Medulla oblongata (tissue), 1 donor: Measurements from ENCODE around the gene GNG2.

Experiments
- DNase-seq: peaks from one replicate; pipeline ENCODE4 v3.0.0-alpha.2; 2015; ENCODE audit errors: extremely low spot score

GNG2 gene

DNA sequence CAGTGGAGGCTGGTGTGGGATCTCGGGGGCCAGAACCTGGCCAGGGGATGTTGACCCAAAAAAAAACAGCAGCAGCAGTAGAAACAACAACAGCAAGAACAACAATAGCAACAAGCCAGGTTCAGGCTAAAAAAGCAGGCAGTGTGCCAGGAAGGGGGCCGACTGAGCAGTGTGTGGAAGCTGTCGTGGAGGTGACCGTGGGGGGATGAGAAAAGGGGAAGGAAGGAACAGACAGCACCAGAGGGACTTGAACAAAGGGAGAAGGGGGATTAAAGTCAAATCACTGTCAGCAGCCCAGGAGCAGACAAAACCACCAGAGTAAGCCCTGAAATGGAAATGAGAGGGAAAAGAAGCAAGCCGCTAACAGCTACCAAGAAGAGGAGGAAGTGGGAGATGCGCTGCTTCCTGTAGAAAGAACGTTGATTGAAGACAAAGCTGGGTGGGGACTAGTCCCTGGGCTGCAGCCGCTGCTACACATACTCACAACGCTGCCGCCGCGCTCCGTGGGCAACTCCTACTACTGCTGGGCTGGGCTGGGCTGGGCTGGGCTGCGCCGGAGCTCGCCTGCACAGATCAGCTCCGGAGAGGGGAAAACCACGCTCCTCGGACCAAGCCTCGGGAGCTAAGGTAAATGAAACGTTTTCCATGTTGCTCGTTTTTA, at the start of gene GNG2:
Gene GNG2 (plus strand): TSS at position 449 of the 661 bp plus-strand sequence. CDS start 90,067 bp downstream, outside the sequence.
- peak; percentile 79 for DNase-seq

DNA sequence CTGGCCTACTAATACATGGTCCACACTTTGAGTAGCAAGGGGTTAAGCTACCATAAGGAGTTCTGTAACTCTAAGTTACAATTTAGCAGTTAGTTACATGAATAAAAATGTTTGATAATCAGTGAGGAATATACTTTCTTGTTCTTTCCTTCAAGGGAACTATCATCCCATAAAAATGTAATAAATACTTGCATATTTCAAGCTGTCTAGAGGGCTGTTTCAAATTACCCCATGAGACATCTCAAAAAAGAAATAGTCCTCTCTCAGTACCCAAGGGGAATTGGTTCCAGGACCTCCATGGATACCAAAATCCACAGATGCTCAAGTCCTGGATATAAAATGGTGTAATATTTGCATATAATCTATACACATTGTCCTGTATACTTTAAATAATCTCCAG, 48.7 kb upstream of the GNG2 start:
- DNase-seq = no peak

DNA sequence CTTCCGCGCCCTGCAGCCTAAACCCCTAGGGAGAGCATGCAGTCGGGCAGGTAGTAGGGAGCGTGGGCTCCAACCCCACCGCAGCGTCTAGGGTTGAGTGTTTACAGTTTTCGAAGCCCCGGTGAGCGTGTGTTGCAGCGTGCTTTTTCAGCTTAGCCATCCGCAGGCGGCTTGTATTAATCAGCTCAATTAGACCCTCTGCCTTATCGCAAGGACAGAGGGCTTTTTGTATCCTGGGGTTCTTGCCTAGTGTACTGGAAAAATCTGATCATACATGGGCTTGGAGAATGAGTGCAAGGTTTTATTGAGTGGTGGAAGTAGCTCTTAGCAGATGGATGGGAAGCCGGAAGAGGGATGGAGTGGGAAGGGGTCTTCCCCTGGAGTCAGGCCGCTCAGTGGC, 44.4 kb upstream of the GNG2 start:
- DNase-seq = no peak

DNA sequence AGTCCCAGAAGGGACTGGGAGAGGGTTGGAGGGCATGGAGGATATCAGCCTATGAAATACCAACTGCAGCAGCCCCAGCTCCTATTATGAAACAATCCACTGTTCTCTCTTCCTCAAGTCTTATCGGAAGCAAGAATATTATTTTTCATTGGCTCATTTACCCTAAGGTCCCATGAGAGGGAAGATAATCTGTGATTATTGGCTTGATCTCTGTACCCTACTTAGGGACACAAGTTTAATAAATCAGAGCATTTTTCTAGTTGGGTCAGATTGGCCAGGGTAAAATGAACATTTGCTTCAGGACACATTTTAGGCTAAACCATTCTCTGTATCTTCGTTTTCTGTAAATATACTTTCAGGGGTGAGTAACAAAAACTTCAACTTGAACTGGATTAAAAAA, 43.1 kb upstream of the GNG2 start:
- DNase-seq = no peak

DNA sequence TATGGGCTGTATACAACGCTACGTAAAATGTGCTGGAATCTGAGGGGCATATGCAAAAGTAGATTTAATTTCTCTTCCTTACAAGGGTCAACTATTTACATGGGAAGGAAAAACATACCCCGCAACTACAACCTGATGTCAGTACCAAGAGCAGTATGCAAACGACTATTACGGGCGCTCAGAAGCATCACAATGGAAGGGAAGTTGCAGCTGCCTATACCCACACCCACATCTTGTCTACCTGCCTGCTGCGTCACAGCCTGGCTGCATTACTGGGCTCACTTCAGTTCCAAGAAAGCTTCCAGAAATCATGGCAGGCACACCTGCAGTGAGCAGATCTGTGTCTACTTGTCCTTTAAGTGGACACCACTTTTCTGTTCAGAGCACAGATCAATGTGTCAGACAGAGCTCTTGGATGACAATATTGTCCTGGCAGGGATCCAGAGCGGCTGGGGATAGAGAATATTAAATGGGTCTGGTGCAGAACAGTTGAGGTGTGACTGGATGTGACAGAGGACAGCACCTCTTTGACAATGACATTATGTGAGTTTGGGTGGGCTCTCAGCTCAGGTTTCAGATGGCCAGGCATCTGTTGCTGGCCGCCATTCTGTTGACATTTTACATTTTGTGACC, 41.5 kb upstream of the GNG2 start:
- no peak for DNase-seq

DNA sequence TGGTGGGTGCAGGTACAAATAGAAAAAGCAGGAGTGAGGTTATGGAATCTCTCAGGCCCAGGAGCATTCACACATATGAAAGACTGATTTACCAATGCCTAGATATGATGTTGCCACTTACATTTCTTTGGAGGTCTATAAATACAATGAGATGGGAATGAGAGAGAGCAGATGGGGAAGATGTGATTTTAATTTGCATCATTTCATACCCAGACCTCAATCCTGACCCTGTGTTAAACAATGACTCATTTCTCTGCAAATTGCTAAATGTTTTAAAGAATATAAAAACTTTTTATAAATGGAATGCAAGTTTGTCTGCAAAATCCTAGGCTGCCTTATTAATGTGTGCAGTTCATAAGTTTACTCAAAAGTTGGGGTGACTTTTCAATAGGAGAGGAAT, 38.6 kb upstream of the GNG2 start:
- DNase-seq = no peak

DNA sequence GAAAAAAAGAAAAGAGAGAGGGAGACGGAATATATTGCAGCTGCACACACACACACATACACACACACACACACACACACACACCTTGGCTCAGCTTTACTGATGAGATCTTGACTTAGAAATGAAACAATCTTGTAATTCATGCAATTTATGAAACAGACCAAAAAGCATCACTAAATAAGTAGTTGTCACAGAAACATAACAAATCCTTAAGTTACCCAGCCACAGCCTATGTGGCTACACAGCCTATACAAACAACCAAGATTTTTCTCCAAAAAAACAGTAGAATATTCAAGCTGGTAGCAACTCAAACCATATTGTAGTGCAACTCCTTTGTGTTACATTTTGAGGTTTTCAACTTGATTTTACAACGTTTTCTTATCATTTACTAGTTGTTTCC, 37.9 kb upstream of the GNG2 start:
- no peak for DNase-seq

DNA sequence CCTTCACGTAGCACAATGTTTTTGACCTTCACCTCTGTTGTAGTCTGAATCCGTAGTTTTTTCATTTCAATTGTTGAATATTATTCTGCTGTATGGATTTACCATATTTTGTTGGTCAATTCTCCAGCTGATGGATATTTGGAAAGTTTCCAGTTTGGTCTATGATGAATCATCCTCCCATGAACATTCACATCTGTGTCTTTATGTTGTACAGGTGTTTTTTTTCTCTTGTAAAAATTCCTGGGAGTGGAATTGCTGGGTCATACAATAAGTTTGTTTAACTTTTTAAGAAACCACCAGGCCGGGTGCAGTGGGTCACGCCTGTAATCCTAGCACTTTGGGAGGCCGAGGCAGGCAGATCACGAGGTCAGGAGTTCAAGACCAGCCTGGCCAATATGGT, 36.7 kb upstream of the GNG2 start:
- no peak for DNase-seq

DNA sequence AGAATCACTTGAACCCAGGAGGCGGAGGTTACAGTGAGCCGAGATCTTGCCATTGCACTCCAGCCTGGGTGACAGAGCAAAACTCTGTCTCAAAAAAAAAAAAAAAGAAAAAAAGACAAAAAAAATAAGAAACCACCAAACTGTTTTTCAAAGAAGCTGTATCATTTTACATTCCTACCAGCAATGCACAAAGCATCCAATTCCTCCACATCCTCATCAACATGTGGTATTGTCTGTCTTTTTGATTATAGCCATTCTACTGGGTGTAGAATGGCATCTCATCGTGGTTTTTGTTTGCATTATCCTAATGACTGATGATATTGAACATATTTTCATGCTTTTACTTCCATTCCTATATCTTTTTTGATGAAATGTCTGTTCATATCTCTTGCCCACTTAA, 36.2 kb upstream of the GNG2 start:
- DNase-seq = no peak

DNA sequence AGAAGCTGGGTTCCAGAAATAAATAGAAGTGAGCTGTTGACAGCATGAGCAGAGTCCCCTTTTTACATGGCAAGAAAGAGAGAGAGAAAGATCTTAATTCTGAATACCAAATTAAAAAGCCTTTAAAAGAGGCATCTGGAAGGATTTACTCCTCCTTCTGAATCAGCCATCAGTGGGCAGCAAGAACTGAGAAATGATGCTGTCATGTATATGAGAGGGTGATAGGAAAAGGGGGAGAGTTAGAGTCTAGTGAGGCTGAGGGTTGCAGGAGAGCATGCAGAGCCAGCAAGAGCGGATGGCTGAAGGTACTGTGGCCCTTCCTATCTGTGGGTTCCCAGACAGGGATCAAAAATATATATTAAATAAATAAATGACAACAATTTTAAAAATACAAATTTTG, 34.5 kb upstream of the GNG2 start:
- no peak for DNase-seq

DNA sequence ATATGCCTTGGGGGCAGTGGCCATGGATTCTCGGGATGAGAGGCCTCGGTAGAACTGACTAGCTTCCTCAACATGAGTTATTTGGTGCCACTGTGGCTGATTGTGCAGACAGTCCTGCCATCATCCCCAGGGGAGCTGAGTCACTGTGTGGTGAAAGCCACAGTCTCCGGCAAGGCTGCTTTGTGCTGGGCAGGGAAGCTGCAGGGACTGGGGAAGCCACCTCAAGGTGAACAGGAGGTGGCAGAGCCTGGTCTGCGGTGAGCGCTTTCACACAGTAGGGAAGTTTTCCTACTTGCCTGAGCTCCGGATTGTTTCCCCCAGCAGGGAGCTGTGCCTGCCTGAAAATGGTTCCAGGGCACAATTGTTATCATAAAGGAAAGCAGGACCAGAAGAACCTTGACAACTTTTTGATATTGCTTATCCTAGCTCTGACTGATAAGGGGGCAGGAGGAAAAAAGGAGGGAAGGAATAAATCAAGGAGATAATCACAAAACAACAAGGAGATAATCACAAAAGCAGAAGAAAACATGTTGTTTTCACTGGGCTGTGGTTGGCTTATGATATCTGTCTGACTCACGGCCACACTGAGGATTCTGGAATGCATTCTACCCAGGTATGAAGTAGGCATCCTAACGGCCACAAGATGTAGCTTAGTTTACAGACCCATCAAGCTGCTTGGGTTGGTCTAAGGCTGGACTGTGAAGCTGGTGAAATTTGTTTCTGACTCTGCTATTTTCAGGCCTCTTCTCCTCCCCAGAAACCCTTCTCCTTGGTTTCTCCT, 32.2 kb upstream of the GNG2 start:
- no peak for DNase-seq

DNA sequence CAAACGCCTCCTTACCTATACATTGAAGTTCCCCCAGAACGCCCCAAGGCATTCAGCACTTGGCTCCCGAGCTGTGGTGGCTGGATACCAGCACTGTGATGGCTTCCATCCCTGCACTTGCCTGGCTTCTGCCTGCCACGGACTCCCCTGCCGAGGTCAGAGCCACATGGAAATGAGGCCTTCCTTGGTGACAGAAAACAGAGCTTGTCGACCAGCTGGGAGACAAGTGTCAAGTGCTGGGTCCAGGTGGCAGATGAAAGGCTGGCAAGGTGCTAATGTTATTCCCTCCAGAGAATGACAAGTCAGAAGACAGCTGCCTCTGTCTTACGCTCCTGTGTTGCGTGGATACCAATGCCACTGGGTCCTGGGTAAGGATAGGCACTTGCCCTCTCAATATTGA, 26.2 kb upstream of the GNG2 start:
- no peak for DNase-seq

DNA sequence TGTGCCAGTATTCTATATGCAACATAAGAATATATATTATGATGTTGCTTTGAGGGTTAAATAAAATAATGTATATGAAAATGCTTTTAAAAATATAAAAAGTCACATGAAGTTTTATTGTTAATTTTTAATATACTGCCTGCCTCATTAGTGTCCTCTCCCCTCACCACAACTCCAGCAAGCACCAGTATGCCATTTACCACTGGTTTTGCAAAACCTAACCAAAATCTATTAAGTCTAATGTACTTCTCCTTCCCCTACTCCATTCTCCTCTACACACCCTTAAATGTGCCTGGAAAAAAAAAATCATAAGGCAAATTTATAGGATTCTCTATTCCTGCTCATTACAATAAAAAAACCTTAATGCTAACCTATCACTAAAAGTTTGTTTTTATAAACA, 24.0 kb upstream of the GNG2 start:
- DNase-seq = no peak

DNA sequence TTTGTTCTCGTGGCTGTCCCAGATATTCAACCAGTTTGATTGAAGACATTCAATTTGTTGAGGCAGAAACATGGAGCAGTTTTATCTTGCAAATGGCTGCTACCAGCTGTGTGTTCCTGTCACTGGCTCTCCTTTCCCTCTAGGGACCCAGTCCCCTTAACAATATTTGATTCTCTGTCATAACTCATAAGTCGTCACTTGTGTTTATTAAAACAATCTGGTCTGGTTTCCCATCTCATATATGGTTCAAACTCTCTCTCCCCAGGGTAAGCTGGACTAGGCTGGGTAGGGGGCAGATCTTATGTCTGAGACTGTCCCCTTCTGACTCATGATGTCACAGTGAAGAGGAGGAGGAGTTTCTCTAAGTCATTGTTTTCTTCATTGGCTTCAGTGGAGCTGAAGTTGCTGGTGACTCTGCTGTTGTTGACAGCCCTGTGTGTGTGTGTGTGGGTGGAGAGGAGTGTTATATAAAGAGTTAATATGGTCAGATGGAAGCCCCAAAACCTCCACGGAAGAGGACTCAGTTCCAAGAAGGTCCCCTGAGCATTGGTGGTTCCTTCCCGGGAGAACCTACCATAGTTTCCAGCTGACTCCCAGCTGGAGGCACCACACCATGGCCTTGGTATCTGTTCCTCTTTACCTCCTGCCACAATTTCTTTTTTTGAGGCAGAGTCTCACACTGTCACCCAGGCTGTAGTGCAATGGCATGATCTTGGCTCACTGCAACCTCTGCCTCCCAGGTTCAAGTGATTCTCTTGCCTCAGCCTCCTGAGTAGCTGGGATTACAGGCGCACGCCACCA, 16.1 kb upstream of the GNG2 start:
- no peak for DNase-seq

DNA sequence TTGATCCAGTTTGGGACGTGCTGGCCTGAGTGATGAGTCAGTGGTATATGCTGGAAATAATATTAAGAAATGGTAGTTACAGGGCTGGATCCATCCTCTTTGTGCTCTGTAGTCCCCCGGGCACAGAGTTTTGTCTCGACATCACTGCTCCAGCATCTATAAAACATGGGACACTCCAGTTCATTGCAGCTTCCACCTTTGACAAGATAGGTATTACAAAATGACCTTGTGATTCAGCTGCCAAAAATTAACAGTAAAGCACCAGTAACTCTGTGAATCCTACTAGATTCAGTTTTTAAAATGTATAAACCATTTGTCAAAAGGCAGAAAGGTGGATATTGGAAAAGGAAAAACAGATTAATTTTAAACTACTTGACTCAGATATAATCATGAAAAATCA, 14.6 kb upstream of the GNG2 start:
- no peak for DNase-seq

DNA sequence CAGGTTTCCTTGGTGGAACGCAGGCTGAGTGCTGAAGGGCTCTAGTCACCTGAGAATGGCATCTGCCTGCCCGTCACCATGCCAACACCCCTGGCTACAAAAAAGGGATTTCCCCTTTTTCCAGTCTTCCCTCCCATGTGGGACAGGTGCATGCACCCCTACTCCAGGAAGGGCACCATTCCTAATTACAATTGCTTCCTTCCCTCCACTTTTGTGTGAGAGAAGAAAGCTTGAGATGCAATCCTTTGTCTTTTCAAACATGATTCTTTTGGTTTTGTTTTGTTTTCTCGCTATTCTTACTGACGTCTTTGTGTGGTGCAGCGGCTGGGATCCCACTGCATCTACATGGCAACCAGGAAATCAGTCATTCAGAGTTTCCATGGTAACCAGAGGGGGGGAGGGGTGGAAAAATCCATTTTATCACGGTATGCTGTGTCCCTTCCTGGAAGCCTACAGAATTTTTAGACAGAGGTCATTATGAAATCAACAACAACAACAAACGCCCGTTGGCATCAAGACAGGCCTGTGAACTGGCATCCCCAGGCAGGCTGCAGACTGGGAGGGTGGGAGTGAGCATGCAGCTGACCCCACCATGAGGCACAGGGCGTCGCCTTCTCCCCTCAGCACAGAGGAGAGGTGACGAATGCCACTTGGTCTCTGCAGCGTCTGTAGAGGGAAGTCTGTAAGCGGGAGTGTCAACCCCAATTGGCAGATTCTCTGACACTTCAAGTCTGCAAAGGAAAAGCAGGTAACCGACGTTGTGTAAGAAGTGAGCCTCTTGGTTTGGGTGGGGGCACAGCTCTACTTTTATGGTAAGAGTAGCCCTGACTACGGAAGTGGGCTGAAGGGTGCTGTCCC, 13.6 kb upstream of the GNG2 start:
- DNase-seq = peak; percentile 63

DNA sequence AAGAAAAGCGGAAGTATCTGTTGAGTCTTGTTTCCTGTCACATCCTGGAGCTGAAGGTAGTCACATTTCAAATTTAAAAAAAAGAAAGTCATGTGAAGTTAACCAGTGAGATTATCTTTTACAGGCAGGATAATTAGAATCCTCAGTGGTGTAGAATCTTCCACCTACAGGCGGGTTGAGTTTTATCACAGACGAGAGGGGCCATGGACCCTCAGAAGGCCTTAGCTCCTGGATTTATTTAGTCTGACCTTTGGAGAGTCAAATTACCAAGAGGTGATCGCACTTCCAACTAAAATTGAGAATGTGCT, 13.0 kb upstream of the GNG2 start:
- no peak for DNase-seq

DNA sequence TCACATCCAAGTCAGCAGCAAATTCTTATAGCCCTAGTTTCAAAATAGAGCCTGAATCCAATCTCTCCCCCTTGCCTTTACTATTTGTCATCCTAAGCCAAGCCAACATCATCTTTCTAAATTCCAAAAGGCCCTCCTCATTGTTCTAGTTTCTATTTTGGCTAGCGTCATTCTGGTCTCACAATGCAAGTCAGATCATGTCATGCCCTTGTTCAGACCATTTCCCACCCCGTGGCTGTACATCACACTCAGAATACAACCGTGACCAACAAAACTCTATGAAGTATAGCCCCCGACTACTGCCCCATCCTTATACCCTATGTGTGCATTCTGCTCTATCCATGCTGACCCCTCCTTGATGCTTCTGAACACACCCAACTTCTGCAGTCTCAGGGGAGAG, 12.3 kb upstream of the GNG2 start:
- no peak for DNase-seq

DNA sequence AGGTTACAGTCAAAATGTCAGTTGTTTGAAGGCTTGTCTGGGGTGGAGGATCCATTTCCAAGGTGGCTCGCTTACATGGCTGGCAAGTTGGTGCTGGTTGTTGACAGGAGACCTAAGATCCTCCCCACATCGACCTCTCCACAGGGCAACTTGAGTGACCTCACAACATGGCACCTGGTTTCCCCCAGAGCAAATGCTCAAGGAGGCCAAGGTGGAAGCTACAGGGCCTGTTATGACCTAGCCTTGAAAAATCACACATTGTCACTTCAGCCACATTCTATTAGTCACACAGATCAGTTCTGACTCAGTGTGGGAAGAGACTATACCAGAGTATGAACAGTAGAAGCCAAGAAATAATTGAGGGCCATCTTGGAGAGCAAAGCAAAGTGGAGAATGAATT, 11.3 kb upstream of the GNG2 start:
- DNase-seq = no peak

DNA sequence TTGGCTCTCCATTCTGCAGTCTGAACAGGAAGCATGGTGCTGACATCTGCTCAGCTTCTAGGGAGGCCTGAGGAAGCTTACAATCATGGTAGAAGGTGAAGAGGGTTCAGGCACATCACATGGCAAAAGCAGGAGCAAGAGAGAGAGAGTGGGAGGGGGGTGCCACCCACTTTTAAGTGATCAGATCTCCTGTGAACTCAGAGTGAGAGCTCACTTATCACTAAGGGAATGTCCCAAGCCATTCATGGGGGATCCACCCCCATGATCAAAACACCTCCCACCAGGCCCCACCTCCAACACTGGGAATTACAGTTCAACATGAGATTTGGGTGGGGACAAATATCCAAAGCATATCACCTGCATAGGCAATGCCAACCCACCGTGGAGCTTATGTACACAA, 9.8 kb upstream of the GNG2 start:
- DNase-seq = no peak

DNA sequence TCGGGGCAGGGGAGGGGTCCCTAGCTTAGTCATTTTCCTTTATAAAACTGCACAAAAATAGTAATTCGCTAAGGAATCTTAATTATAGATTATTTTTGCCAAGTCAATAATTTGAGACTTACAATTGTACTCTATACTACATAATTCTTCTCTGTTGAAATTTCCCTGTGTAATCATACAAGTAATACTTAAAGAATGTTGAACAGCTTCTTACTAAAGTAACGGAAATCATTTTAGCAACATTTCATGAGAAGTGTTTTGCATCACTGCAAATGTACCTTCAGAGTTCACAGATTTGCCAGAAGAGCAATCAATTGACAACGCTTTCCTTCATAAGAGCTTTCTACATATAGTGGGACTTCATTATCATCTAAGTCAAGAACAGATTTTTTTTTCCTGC, 7.9 kb upstream of the GNG2 start:
- no peak for DNase-seq

DNA sequence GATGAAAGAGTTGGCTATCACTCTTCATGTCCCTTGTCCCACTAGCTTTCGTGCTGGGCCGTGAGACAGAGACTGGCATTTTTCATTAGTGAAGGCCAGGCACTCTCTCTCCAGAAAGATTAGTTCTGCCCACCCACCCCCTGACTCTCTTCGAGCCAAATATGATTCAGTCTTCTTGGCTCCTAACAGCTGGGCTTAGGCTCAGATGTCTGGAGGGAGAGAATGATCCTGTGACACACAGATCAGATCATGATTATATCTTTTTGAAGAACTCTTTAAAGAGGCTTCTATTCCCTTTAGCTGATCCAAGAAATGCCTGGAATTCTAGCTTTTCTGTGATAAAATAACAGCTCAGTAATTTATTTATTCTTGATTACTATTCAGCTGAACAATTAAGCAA, 5.2 kb upstream of the GNG2 start:
- DNase-seq = no peak
